ENCODE measurements around the gene ZNF691.
"Not testable (repeated sequence)": the region's sequence is repeated elsewhere in the genome, so short reads cannot be mapped to it uniquely, and the experiment has no call there.

The ZNF691 gene

GRCh38 chr1:42833981-42834380 lies 12.4 kb upstream of the ZNF691 start:
- no peak for DNase-seq

- no peak for DNase-seq
Observed at GRCh38 chr1:42834803-42835202, 11.6 kb upstream of the ZNF691 start.

DNA sequence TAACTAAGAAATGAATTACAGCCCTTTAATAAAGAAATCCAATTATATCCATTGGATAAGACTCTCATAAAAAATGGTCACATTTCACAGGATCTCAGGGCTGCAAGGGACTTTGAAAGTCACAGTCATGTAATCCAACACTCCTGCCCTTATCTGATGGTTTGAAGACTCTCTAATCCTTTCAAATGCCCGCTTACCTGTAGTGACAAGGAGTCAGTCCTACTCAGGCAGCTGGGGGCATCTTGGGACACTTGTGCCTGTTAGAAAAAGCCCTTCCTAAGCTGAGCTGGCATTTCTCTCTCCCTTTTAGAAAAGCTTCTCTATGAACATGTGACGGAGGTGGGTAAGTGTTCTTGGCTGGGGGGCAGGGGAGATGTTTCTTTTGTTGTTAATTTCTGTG lies 11.0 kb upstream of the ZNF691 start:
- no peak for DNase-seq

GRCh38 chr1:42837709-42838108 lies 8.7 kb upstream of the ZNF691 start:
- DNase-seq, result no peak

DNA sequence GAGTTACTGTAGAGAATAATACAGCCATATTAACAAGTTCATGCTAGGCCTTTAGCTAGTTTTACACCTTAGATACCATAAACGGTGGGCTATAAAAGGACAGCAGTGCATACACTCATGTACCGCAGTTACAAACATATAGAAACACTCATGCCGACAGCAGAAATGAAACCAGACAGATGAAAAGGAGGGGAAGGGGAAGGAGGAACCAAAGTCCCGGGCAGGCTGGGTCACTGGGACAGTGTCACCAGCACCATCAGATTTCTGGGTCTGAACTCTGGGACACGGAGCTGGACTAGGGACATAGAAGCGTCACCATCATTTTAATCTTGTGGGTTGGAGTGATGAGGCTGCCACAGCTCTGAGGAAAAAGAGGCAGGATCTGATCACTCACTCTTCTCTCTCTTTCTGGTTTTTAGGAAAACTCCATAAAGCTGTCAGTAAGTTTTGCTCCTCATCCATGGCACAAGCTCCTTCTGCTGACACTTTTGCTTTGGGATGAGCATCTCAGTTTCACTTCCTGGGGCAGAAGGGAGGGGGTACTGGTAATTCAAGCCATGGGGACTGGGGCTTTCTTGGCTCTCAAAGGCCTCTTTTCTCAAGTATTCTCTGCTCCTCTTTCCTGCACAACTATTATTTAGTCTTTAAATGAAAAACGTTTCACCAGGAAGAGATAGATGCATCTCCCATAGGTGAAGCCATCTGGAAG lies 7.8 kb upstream of the ZNF691 start:
- no peak for DNase-seq

DNA sequence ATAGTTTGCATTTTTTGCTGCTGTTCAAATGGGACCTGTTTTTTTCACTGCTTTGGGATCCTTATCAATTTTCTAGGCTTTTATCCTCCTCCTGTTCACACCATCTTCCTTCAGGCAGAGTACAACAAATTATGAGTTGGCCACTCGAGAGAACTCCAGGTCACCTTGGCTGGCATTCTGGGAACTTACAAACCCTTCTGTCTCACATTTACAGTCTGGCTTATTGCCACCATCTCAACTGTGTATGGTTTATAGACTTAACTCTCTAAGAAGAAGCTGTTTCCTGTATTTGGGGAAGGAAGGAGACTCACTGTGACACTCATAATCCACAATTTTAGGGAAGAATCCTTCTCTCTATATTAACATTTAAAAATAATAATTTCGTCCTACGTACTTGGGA lies 5.4 kb upstream of the ZNF691 start:
- DNase-seq, result no peak

DNA sequence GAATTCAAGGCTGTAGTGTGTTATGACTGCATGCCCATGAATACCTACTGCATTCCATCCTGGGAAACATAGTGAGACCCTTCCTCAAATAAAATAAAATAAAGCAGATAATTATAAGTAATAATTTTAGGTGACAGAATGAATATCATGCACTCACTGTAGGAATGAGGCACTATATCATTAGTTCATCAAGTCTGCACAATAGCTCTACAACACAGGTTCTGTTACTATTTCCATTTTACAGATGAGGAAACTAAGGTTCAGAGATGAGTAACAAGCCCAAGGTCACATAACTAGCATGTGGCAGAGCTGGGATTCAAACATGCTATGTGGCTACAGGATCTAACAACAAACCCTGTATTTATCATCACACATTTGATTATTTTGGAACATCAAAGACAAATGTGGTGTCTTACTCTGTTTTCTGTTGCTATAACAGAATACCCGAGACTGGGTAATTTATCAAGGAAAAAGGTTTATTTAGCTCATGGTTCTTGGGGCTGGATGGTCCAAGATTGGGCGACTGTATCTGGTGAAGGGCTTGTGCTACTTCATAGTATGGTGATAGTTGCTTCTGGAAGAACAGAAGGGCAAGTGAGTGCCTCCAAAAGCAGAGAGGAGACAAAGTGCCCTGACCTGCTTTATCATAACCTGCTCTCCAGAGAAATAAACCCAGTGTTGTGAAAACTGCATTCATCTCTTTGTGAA lies 4.8 kb upstream of the ZNF691 start:
- DNase-seq, result no peak

DNA sequence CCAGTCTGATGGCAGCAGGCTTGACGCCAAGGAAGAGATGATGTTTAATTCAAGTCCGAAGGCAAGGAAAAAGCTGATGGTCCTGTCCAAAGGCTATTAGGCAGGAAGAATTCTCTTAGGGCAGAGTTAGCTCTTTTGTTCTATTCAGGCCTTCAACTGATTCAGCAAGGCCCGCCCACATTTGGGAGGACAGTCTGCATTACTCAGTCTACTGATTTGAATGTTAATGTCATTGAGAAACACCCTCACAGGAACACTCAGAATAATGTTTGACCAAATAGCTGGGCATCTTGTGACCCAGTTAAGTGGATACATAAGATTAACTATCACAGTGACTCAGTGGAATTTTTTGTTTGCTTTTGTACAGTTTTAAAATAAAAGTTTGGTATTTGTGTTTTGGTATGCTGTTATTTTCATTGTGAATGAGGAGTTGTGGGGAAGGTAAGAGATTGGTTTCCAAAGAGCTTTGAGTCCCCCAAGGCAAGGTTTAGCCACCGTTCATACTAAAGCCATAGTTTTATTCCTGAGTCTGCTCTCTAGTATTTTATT lies 1.7 kb upstream of the ZNF691 start:
- no peak for DNase-seq

GRCh38 chr1:42845193-42845592 lies 1.2 kb upstream of the ZNF691 start:
- no peak for DNase-seq

GRCh38 chr1:42845866-42846256 lies 552 bp upstream of the ZNF691 start:
- DNase-seq, result no peak

GRCh38 chr1:42847111-42847595 lies 740 bp downstream of the ZNF691 start:
- DNase-seq, result no peak

DNA sequence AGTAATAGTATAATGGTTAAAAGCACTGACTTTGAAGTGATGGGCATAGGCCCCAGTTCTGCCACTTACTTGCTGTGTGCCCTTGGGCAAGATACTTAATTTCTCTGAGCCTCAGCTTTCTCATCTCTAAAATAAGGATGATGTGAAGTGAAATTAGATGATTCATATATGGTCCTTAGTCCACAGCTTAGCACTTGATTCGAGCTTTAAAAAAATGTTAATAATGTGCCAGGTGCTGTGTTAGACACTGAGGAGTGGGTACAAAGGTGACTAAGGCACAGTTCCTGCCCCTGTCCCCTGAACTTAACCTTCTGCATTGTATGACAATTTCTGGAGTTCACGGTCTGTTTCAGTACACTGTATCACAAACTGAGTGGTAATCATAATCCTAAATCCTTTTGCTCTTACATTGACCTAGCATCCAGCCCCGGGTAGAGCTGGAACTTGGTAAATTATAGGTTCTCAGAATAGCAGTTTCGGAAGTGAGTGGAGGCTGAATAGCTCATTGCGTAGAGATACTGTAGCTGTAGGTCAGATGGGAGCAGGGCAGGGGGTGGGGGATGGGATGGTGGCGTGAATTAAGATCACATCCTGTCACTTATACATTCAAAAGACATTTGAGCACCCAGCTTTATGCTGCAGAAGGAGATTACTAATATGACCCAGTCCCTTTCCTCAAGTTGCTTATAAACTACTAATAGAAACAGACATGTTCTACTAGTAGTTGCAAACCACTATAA lies 1.5 kb downstream of the ZNF691 start:
- DNase-seq, result no peak

DNA sequence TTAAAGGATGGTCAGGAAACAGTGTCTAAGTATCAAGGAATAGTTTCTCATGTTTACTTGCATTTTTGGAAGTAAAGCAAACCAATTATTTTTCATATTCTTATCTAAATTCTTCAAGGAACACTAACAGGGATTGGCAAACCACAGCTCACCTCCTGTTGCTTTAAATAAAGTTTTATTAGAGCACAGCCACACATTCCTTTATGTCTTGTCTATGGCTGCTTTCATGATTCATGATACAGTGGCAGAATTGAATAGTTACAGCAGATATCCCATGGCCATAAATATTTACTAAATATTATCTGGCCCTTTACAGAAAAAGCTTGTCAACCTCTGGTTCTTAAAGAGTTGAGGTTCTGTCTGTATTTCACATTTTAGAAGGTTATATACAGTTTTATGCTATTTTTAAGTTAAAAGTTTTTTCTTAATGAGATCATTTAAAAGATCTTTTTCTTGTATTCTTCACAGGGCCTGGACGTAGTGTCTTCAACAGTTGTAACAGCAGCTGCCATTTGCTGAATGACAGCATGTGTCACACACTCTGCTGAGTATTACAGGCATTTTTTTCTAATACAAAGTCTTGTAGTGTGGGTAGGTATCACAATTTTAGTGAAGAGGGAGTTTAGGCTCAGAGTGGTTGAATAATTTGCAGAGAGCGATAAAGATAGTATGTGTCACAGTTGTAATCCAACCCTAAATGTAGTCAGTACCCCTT lies 2.6 kb downstream of the ZNF691 start:
- no peak for DNase-seq

- no peak for DNase-seq
Observed at GRCh38 chr1:42849944-42850343, 3.5 kb downstream of the ZNF691 start.

DNA sequence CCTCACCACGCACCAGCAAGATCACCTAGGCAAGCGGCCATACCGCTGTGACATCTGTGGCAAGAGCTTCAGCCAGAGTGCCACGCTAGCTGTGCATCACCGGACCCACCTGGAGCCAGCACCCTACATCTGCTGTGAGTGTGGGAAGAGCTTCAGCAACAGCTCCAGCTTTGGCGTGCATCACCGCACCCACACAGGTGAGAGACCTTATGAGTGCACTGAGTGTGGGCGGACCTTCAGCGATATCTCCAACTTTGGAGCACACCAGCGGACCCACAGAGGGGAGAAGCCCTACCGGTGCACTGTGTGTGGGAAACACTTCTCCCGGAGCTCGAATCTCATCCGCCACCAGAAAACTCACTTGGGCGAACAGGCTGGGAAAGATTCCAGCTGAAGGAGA lies 5.0 kb downstream of the ZNF691 start:
- DNase-seq, result no peak

DNA sequence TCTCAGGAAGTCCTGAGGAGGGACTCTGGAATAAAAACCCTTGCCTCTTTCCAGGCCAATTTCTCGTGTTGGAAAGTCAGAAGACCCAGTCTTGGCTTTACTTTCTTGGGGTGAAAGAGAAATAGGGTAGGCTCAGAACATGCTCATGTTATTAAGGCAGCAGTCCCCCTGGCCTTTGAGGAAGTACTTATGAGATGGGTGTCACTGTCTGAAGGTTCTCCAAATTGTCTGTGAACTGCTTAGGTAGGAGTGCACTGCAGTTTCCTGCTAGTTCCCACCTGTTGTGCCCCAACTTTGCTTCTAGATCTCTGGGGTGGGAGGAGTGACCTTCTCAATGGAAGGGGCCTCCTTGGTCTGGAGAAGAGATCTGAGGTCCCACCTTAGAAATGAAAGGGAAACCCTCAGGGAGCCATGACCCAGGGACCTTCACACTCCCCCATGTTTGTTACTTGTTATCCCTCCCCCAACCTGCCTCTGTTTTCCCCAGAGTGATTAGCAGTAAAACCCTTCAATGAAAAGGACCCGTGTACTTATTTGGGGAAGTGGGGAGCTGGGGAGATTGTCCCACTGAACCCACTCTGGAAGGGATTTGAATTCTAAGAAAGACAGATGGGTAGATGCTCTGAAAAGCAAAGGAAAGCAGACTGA lies 5.7 kb downstream of the ZNF691 start:
- DNase-seq, result no peak

DNA sequence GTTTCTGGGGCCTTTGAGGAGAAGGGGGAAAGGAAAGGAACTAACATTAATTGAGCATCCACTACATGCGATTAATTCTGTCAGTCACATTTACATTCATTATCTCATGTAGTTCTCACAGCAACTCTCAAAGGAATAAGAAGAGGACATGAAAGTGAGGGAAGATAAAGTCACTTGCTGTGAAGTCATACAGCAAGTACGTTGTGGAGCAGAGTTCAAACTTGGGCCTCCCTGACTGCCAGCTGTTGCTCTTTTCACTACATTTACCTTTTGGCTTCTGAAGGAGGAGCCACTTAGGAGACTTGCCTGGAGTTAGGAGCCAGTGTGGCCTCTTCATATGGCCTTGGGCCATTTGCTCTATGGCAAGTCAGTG lies 6.2 kb downstream of the ZNF691 start:
- DNase-seq, result no peak

GRCh38 chr1:42853116-42853884 lies 6.9 kb downstream of the ZNF691 start:
- DNase-seq, result no peak

- DNase-seq, result not testable (repeated sequence)
Observed at GRCh38 chr1:42856554-42856953, 10.1 kb downstream of the ZNF691 start.

DNA sequence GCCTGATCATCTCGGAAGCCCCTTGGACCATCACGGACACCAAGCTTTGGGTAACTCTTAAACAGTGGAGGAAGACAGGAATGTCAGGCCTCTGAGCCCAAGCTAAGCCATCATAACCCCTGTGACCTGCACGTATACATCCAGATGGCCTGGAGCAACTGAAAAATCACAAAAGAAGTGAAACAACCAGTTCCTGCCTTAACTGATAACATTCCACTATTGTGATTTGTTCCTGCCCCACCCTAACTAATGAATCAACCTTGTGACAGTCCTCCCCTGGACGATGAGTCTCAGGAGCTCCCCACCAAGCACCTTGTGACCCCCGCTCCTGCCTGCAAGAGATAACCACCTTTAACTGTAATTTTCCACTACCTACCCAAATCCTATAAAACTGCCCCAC lies 13.0 kb downstream of the ZNF691 start:
- DNase-seq, result not testable (repeated sequence)

DNA sequence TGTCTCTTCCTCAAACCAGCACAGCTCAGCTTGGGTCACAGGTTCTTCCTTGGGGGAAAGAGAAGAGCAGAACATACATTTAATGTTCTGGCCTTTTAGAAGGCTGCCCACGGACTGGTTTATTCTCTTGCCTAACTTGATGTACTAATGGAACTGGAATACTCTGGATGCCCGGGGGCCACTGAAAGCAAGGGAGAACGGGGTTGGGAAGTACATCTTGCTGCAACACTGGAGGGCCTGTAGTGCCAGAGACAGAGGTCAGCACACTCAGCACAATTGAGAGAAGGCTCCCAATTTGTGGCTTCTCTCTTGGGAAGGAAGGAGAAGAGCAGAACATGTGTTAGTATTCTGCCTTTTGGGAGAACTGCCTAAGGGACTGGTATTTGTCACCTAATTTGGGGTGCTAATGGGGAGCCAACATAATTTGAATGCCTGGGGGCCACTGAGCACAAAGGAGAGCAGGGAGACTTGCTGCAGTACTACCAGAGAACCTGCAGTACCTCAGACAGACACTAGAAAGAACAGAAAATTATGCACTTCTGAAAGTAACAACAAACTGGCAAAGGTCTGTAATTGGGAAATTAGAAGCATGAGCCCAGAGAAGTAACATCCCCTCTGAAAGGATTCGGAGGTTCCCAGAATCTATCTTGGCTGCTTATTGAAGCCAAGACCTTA lies 14.1 kb downstream of the ZNF691 start:
- DNase-seq, result no peak

Measured in RPMI8226 (cell line).